ENCODE measurements around the gene DLGAP1. TPM values are rescaled to one million over a fixed set of nuclear protein-coding genes. Genes with fewer than 3 reads are reported as not detected.

Gene DLGAP1
- total RNA-seq, 3 donors from 2014 or later (not counting 1 experiment from before 2014, with no cell fraction given): not detected

GRCh38 chr18:4241090-4241617 is 214.0 kb downstream of the DLGAP1 start:
- H3K27ac Mint-ChIP-seq: no peak overlapping the region
- no peaks in the 10 kb centered on the region for H3K9me3 Mint-ChIP-seq
- intact Hi-C loops (cut with micrococcal nuclease): no loop called here
- Histone ChIP-seq H3K27ac (ENCODE audit: low read length) (no peak overlapping the region), H3K27me3 (ENCODE audit: control insufficient read depth, insufficient read depth, low read length) (no peaks in the 10 kb centered on the region), H3K9me3 (ENCODE audit: control insufficient read depth, insufficient read depth, low read length) (peaks cover 4% of the 10 kb centered on the region), H3K4me1 (ENCODE audit: control insufficient read depth, insufficient read depth, low read length) (no peaks in the 10 kb centered on the region), H3K4me3 (ENCODE audit: low read length) (no peak overlapping the region), H3K36me3 (ENCODE audit: control insufficient read depth, insufficient read depth, low read length) (no peaks in the 10 kb centered on the region)
- H3K36me3 Mint-ChIP-seq: no peaks in the 10 kb centered on the region
- no peak for TF ChIP-seq CTCF (IDR thresholded peaks at IDR 0.05)
- no peaks in the 10 kb centered on the region for H3K27me3 Mint-ChIP-seq (ENCODE audit: low read depth in 2 of 2)
- H3K4me3 Mint-ChIP-seq: no peak overlapping the region
- WGBS (ENCODE audit: insufficient coverage): 63% methylated on average over 4 of the region's 6 CpGs
- DNase-seq: no peak
- no peak for ATAC-seq
- no peaks in the 10 kb centered on the region for H3K4me1 Mint-ChIP-seq

GRCh38 chr18:4238966-4239365 is 216.1 kb downstream of the DLGAP1 start:
- no peak for TF ChIP-seq CTCF (IDR thresholded peaks at IDR 0.05)
- Mint-ChIP-seq H3K4me1 (no peaks in the 10 kb centered on the region), H3K9me3 (peaks cover 0 to 3% of the 10 kb centered on the region in 2 donors), H3K27ac (no peak overlapping the region), H3K4me3 (no peak overlapping the region), H3K36me3 (no peaks in the 10 kb centered on the region), H3K27me3 (ENCODE audit: low read depth in 2 of 2) (no peaks in the 10 kb centered on the region)
- WGBS (ENCODE audit: insufficient coverage): 78% methylated on average over 1 of the region's 1 CpG
- H3K36me3 ChIP-seq (ENCODE audit: control insufficient read depth, insufficient read depth, low read length): no peaks in the 10 kb centered on the region
- peaks cover 4% of the 10 kb centered on the region for H3K9me3 ChIP-seq (ENCODE audit: control insufficient read depth, insufficient read depth, low read length)
- no peak overlapping the region for H3K27ac ChIP-seq (ENCODE audit: low read length)
- no peaks in the 10 kb centered on the region for H3K4me1 ChIP-seq (ENCODE audit: control insufficient read depth, insufficient read depth, low read length)
- intact Hi-C loops (cut with micrococcal nuclease): no loop called here
- H3K4me3 ChIP-seq (ENCODE audit: low read length): no peak overlapping the region
- H3K27me3 ChIP-seq (ENCODE audit: control insufficient read depth, insufficient read depth, low read length): no peaks in the 10 kb centered on the region
- ATAC-seq (no peak), DNase-seq (no peak)

GRCh38 chr18:4237664-4238041 is 217.5 kb downstream of the DLGAP1 start:
- H3K27me3 Mint-ChIP-seq (ENCODE audit: low read depth in 2 of 2): no peaks in the 10 kb centered on the region
- H3K4me3 ChIP-seq (ENCODE audit: low read length): no peak overlapping the region
- H3K27ac ChIP-seq (ENCODE audit: low read length): no peak overlapping the region
- H3K27me3 ChIP-seq (ENCODE audit: control insufficient read depth, insufficient read depth, low read length): no peaks in the 10 kb centered on the region
- H3K4me3 Mint-ChIP-seq: no peak overlapping the region
- H3K9me3 ChIP-seq (ENCODE audit: control insufficient read depth, insufficient read depth, low read length): peaks cover 4% of the 10 kb centered on the region
- TF ChIP-seq CTCF (IDR thresholded peaks at IDR 0.05): no peak
- WGBS (ENCODE audit: insufficient coverage): 100% methylated on average over 1 of the region's 2 CpGs
- no peaks in the 10 kb centered on the region for H3K4me1 ChIP-seq (ENCODE audit: control insufficient read depth, insufficient read depth, low read length)
- no peaks in the 10 kb centered on the region for H3K36me3 ChIP-seq (ENCODE audit: control insufficient read depth, insufficient read depth, low read length)
- H3K4me1 Mint-ChIP-seq: no peaks in the 10 kb centered on the region
- intact Hi-C loops (cut with micrococcal nuclease): no loop called here
- DNase-seq (no peak), ATAC-seq (no peak)
- H3K9me3 Mint-ChIP-seq: peaks cover 0 to 7% of the 10 kb centered on the region in 2 donors
- no peaks in the 10 kb centered on the region for H3K36me3 Mint-ChIP-seq
- H3K27ac Mint-ChIP-seq: no peak overlapping the region
